GM18519 (cell line): Measurements from ENCODE around the gene PLS3.

Experiments used
- ATAC-seq: cut with Tn5 transposase; IDR thresholded peaks from one replicate; pipeline ENCODE4 v1.9.1; 2021; ENCODE audit warnings: mild to moderate bottlenecking, moderate library complexity; ENCODE audit not compliant: unreplicated experiment, low FRiP score

The PLS3 gene

GRCh38 chrX:115565888-115566287, 4.9 kb downstream of the PLS3 start:
- ATAC-seq: no peak

GRCh38 chrX:115571712-115572111, 10.7 kb downstream of the PLS3 start:
- ATAC-seq: no peak

GRCh38 chrX:115573185-115573584, 12.2 kb downstream of the PLS3 start:
- no peak for ATAC-seq

- ATAC-seq: no peak
Measured at GRCh38 chrX:115576676-115577075, 15.7 kb downstream of the PLS3 start.

GRCh38 chrX:115579327-115579726, 18.4 kb downstream of the PLS3 start:
- ATAC-seq: no peak

GRCh38 chrX:115579786-115580294, 18.9 kb downstream of the PLS3 start:
- no peak for ATAC-seq

GRCh38 chrX:115581759-115582615, 21.0 kb downstream of the PLS3 start:
- ATAC-seq: no peak

GRCh38 chrX:115582616-115583495, 21.9 kb downstream of the PLS3 start:
- ATAC-seq: no peak

- no peak for ATAC-seq
Measured at GRCh38 chrX:115583496-115584004, 22.6 kb downstream of the PLS3 start.

GRCh38 chrX:115584696-115585095, 23.7 kb downstream of the PLS3 start:
- ATAC-seq: no peak

GRCh38 chrX:115588179-115588578, 27.2 kb downstream of the PLS3 start:
- no peak for ATAC-seq

- no peak for ATAC-seq
Measured at GRCh38 chrX:115589419-115589818, 28.4 kb downstream of the PLS3 start.

GRCh38 chrX:115591420-115591819, 30.4 kb downstream of the PLS3 start:
- ATAC-seq: no peak

- no peak for ATAC-seq
Measured at GRCh38 chrX:115591856-115592842, 31.2 kb downstream of the PLS3 start.

- ATAC-seq: no peak
Measured at GRCh38 chrX:115592997-115593734, 32.2 kb downstream of the PLS3 start.

GRCh38 chrX:115595049-115595448, 34.1 kb downstream of the PLS3 start:
- ATAC-seq: no peak

GRCh38 chrX:115598556-115598955, 37.6 kb downstream of the PLS3 start:
- no peak for ATAC-seq

- ATAC-seq: no peak
Measured at GRCh38 chrX:115602308-115602707, 41.3 kb downstream of the PLS3 start.

- ATAC-seq: no peak
Measured at GRCh38 chrX:115602729-115603389, 41.9 kb downstream of the PLS3 start.
